ENCODE results near the gene SLAMF9. TPM values are rescaled to one million over a fixed set of nuclear protein-coding genes. Genes with fewer than 3 reads are reported as not detected.

SLAMF9 gene
- total RNA-seq, 1 donor from 2014 or later = not detected

GRCh38 chr1:159951551-159951950 lies 2.5 kb downstream of the SLAMF9 start:
- Histone ChIP-seq H3K4me1 (no peaks in the 10 kb centered on the region), H3K27ac (no peak overlapping the region), H3K36me3 (no peaks in the 10 kb centered on the region), H3K9me3 (no peaks in the 10 kb centered on the region), H3K27me3 (peaks cover 3% of the 10 kb centered on the region), H3K4me3 (no peak overlapping the region)
- TF ChIP-seq CTCF (IDR thresholded peaks at IDR 0.05) = no peak
- DNase-seq = no peak
- intact Hi-C loops (cut with DNase I) = no loop called here
- ATAC-seq = peak; percentile 4

- TF ChIP-seq CTCF (IDR thresholded peaks at IDR 0.05) = no peak
- no peak for ATAC-seq
- H3K27ac ChIP-seq = no peak overlapping the region
Observed at GRCh38 chr1:159951016-159951415, 3.0 kb downstream of the SLAMF9 start.

GRCh38 chr1:159949981-159950381 lies 4.1 kb downstream of the SLAMF9 start:
- Histone ChIP-seq H3K9me3 (no peaks in the 10 kb centered on the region), H3K36me3 (no peaks in the 10 kb centered on the region), H3K27ac (no peak overlapping the region), H3K4me1 (peaks cover 11% of the 10 kb centered on the region), H3K4me3 (no peak overlapping the region), H3K27me3 (peaks cover 3% of the 10 kb centered on the region)
- intact Hi-C loops (cut with DNase I) = no loop called here
- ATAC-seq (peak; percentile 22), DNase-seq (no peak)
- TF ChIP-seq CTCF (IDR thresholded peaks at IDR 0.05) = no peak

More at GRCh38 chr1:159951016-159951415, 3.0 kb downstream of the SLAMF9 start:
- no peak for DNase-seq
- Histone ChIP-seq H3K4me3 (no peak overlapping the region), H3K9me3 (no peaks in the 10 kb centered on the region), H3K27me3 (peaks cover 3% of the 10 kb centered on the region), H3K36me3 (no peaks in the 10 kb centered on the region), H3K4me1 (peaks cover under 1% of the 10 kb centered on the region)
- intact Hi-C loops (cut with DNase I) = no loop called here

- Histone ChIP-seq H3K36me3 (no peaks in the 10 kb centered on the region), H3K4me1 (peaks cover 11% of the 10 kb centered on the region), H3K4me3 (no peak overlapping the region), H3K27ac (no peak overlapping the region), H3K9me3 (no peaks in the 10 kb centered on the region), H3K27me3 (peaks cover 10% of the 10 kb centered on the region)
- no peak for TF ChIP-seq CTCF (IDR thresholded peaks at IDR 0.05)
- DNase-seq (no peak), ATAC-seq (no peak)
- intact Hi-C loops (cut with DNase I) = no loop called here
Observed at GRCh38 chr1:159949123-159949522, 4.9 kb downstream of the SLAMF9 start.

GRCh38 chr1:159947942-159948341 lies 6.1 kb downstream of the SLAMF9 start:
- intact Hi-C loops (cut with DNase I) = no loop called here
- Histone ChIP-seq H3K9me3 (no peaks in the 10 kb centered on the region), H3K36me3 (no peaks in the 10 kb centered on the region), H3K27ac (no peak overlapping the region), H3K27me3 (peaks cover 10% of the 10 kb centered on the region), H3K4me1 (peaks cover 11% of the 10 kb centered on the region), H3K4me3 (no peak overlapping the region)
- TF ChIP-seq CTCF (IDR thresholded peaks at IDR 0.05) = no peak
- DNase-seq (no peak), ATAC-seq (no peak)
